Esophagus squamous epithelium (tissue), 4 donors: ENCODE measurements around the gene NENF.

Experiments
- POLR2A ChIP-seq, 4 donors: fragments of 450-650 bp; IDR thresholded peaks; one replicate each; pipeline ENCODE4 v1.6.1; 2017; ENCODE audit warnings: antibody characterized with exemption in 4 of 4, mild to moderate bottlenecking in 4 of 4, moderate library complexity in 3 of 4
- TF ChIP-seq, protein P1 (sequence below), 6 experiments: fragments of 450-650 bp in 4 of 6; fragments of 200-600 bp in 2 of 6; sonication (generic) in 2 of 6; IDR thresholded peaks; one replicate each; pipeline ENCODE4 v1.5.1; 2016 to 2019; ENCODE audit warnings: antibody characterized with exemption in 6 of 6, mild to moderate bottlenecking in 4 of 6, moderate library complexity in 4 of 6

DNA sequence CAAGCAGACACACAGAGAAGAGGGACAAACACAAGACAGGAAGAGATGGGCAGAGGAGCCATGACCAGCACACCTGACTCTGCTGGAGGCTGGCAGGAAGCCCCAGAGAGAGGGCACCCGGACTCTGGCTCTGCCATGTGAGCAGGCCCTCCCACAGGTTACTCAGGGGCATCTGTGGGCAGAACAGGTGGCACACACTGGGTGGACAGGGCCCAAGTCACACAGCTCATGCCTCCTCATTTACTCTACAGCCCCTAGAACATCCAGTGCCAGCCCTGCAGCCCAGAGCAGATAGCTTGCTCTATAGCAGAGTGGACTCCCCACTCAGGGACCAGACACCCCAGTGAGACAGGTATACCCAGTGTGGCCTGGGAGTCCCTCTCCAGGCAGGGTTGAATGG is 46.7 kb upstream of the NENF start:
- TF ChIP-seq, protein P1, sequence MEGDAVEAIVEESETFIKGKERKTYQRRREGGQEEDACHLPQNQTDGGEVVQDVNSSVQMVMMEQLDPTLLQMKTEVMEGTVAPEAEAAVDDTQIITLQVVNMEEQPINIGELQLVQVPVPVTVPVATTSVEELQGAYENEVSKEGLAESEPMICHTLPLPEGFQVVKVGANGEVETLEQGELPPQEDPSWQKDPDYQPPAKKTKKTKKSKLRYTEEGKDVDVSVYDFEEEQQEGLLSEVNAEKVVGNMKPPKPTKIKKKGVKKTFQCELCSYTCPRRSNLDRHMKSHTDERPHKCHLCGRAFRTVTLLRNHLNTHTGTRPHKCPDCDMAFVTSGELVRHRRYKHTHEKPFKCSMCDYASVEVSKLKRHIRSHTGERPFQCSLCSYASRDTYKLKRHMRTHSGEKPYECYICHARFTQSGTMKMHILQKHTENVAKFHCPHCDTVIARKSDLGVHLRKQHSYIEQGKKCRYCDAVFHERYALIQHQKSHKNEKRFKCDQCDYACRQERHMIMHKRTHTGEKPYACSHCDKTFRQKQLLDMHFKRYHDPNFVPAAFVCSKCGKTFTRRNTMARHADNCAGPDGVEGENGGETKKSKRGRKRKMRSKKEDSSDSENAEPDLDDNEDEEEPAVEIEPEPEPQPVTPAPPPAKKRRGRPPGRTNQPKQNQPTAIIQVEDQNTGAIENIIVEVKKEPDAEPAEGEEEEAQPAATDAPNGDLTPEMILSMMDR (IDR thresholded peaks at IDR 0.05), result no peak
- no peak for TF ChIP-seq POLR2A (IDR thresholded peaks at IDR 0.05)
